Stomach smooth muscle (tissue), 2 donors: ENCODE results near the gene SBK3.
"Not testable (repeated sequence)": the region's sequence is repeated elsewhere in the genome, so short reads cannot be mapped to it uniquely, and the experiment has no call there.

ENCODE experiments used
- H3K27ac ChIP-seq: one replicate; pipeline ENCODE4 v1.7.0; 2013; ENCODE audit warnings: mild to moderate bottlenecking, low read length, inconsistent platforms
- H3K27me3 ChIP-seq, 2 donors: one replicate each; pipeline ENCODE4 v1.7.0; 2013; ENCODE audit warnings: low read length in 2 of 2; ENCODE audit not compliant: insufficient read depth in 2 of 2, control insufficient read depth in 1 of 2
- H3K36me3 ChIP-seq, 2 donors: one replicate each; pipeline ENCODE4 v1.7.0; 2013; ENCODE audit warnings: low read length in 2 of 2; ENCODE audit not compliant: control insufficient read depth in 2 of 2, insufficient read depth in 2 of 2
- H3K4me1 ChIP-seq: one replicate; pipeline ENCODE4 v1.7.0; 2013; ENCODE audit warnings: low read length; ENCODE audit not compliant: control insufficient read depth, insufficient read depth
- H3K4me3 ChIP-seq, 2 donors: one replicate each; pipeline ENCODE4 v1.7.0; 2013; ENCODE audit warnings: low read length in 2 of 2
- H3K9ac ChIP-seq, 2 donors: one replicate each; pipeline ENCODE4 v1.7.0; 2013; ENCODE audit warnings: low read length in 2 of 2, mild to moderate bottlenecking in 1 of 2
- H3K9me3 ChIP-seq, 2 donors: one replicate each; pipeline ENCODE4 v1.7.0; 2013; ENCODE audit warnings: low read length in 2 of 2; ENCODE audit not compliant: control insufficient read depth in 2 of 2
- donor health status: healthy.
- donor health status: Pancreatic carcinoma.

Gene SBK3

DNA sequence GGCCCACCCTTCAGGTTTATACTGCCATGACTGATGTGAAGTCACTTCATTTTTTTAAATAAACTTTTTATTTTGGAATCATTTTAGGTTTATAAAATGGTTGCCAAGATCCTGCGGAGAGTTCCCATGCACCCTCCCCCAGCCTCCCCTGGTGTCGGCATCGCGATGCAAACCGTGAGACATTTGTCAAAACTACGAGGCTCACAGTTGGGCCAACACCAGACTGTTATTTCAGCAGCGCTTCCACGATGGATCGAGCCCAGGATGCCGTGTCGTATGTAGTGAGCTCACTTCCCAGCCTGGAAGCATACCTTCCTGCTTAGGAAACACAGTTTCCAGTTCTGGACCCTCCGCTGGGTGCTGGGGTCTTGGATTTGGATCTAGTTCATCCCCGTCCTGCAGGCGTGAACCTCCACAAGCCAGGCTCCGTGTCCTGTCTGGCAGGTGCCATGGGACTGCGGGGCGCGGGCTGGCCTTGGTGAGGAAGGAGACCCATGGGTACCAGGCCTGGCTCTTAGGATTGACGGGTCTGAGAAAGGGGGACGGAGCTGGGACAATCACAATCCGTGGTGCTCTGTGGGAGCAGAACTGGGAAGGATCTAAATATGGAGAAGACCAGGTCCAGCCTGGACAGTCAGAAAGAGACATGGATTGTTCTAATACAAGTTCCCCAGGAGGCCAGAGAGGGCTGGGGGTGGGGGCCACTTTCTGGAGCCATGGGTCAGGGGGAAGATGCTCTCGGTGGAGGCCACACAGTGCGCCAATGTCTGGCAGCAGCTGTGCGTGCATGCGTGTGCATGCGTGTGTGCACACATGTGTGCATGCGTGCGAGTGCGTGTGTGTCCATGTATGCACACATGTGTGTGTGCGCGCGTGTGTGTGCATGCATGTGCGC lies 6.0 kb downstream of the SBK3 start:
- Histone ChIP-seq H3K36me3 (no peaks in the 10 kb centered on the region), H3K27me3 (peaks cover 4 to 13% of the 10 kb centered on the region in 2 donors), H3K4me1 (no peaks in the 10 kb centered on the region), H3K9ac (no peak overlapping the region), H3K27ac (no peak overlapping the region), H3K9me3 (no peaks in the 10 kb centered on the region), H3K4me3 (no peak overlapping the region)

DNA sequence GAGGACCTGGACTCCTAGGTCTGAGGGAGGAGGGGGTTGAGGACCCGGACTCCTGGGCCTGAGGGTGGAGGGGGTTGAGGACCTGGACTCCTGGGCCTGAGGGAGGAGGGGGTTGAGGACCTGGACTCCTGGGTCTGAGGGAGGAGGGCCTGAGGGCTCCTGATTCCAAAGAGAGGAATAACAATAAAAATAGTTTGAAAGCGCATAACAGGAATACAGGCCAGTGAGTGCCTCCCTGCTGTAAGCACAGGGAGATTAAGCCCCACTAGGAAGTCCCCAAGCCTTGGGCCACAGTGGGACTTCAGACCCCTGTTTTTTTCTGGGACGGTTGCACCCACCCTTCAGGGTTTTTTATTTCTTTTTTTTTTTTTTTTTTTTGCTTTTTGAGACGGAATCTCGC lies 7.2 kb downstream of the SBK3 start:
- H3K9ac ChIP-seq = no peak overlapping the region
- no peak overlapping the region for H3K27ac ChIP-seq
- no peak overlapping the region for H3K4me3 ChIP-seq
- H3K9me3 ChIP-seq = no peaks in the 10 kb centered on the region
- H3K4me1 ChIP-seq = no peaks in the 10 kb centered on the region
- no peaks in the 10 kb centered on the region for H3K36me3 ChIP-seq
- peaks cover 4 to 7% of the 10 kb centered on the region in 2 donors for H3K27me3 ChIP-seq

DNA sequence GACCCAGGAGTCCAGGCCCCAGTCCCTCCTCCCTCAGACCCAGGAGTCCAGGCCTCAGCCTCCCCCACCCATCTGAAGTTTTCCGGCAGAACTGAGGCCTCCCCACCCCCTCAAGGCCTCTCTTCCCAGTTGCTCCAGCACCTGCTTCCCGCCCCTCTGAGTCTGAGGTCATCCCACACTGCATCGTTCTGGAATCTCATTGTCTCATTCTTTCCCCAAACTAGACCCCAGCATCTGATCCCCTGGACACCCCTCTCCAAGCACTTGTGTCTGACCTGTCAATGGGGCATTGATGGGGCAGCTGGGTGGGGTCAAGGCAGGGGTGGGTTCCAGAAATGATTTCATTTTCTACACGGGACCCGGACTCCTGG lies 7.6 kb downstream of the SBK3 start:
- H3K9me3 ChIP-seq = no peaks in the 10 kb centered on the region
- no peak overlapping the region for H3K27ac ChIP-seq
- H3K4me1 ChIP-seq = no peaks in the 10 kb centered on the region
- no peaks in the 10 kb centered on the region for H3K36me3 ChIP-seq
- peaks cover 4 to 7% of the 10 kb centered on the region in 2 donors for H3K27me3 ChIP-seq
- H3K4me3 ChIP-seq = no peak overlapping the region
- H3K9ac ChIP-seq = no peak overlapping the region

DNA sequence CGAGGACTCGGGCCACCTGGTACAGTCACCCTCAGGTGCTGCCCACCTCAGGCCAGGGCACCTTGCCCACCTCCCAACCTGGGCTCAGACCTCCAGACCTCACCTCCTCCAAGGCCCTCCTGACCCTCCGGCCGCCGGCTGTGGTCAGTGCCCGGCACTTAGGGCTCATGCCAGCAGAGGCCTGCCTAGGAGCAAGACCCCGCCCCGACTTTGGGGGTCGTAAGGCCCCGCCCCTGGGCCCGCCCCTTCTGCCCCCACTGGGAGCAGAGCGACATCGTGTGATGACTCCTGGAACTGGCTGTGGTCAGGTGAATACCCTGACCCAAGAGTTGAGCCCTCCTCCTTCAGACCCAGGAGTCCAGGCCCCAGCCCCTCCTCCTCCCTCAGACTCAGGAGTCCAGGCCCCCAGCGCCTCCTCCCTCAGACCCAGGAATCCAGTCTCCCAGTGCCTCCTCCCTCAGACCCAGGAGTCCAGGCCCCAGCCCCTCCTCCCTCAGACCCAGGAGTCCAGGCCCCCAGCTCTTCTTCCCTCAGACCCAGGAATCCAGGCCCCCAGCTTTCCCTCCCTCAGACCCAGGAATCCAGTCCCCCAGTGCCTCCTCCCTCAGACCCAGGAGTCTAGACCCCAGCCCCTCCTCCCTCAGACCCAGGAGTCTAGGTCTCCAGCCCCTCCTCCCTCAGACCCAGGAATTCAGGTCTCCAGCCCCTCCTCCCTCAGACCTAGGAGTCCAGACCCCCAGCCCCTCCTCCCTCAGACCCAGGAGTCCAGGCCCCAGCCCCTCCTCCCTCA lies 8.2 kb downstream of the SBK3 start, which contains the start of gene SBK2:
SBK2 (minus strand) TSS at position 183 of the 790 bp plus-strand sequence. CDS start 839 bp downstream, outside the sequence.
- no peaks in the 10 kb centered on the region for H3K4me1 ChIP-seq
- no peak within 1 kb of the TSS for H3K9ac ChIP-seq
- H3K27ac ChIP-seq = no peak within 1 kb of the TSS
- peaks cover 4 to 7% of the 10 kb centered on the region in 2 donors for H3K27me3 ChIP-seq
- no peak within 1 kb of the TSS for H3K4me3 ChIP-seq
- H3K9me3 ChIP-seq = no peaks in the 10 kb centered on the region
- H3K36me3 ChIP-seq = no peaks in the 10 kb centered on the region

DNA sequence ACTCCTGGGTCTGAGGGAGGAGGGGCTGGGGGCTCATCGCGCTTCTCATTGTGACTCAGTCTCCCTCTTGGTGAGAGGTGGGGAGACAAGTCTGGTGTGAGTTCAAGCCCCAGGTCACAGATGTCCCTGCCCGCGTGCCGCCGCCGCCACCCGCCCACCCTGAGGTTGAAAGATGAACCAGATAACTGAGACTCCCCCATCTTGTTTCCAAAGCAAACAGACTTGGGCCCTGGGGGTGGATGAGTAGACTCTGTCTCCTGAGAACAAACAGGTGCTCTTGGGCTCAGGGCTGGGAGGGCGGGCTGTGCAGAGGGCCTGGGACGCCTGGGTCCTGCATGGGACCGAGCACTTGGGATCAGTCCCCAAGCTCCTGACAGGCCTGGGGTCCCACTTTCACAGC lies 9.0 kb downstream of the SBK3 start:
- no peak overlapping the region for H3K27ac ChIP-seq
- H3K4me3 ChIP-seq = no peak overlapping the region
- no peaks in the 10 kb centered on the region for H3K9me3 ChIP-seq
- H3K36me3 ChIP-seq = no peaks in the 10 kb centered on the region
- H3K27me3 ChIP-seq = peaks cover 4 to 7% of the 10 kb centered on the region in 2 donors
- no peaks in the 10 kb centered on the region for H3K4me1 ChIP-seq
- H3K9ac ChIP-seq = no peak overlapping the region

DNA sequence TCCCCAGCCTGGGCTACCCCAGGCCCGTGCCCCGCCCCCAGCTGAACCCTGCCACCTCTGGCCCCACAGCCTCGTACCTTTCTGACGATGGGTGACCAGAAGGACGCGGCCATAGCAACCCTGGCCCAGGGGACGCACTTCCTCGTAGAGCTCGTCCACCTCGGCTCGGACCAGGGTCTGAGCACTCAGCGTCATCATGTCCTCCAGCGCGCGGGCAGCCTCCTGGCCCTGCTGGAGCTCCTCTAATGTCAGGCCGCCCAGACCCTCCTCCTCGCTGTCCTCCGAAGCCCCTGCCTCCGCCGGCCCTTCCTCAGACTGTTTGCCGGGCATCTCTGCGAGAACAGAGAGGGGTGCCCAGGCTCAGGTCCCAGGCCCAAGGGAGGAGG lies 9.4 kb downstream of the SBK3 start:
- Histone ChIP-seq H3K36me3 (no peaks in the 10 kb centered on the region), H3K4me1 (no peaks in the 10 kb centered on the region), H3K9me3 (no peaks in the 10 kb centered on the region), H3K9ac (no peak overlapping the region), H3K4me3 (no peak overlapping the region), H3K27ac (no peak overlapping the region), H3K27me3 (peaks cover 4 to 8% of the 10 kb centered on the region in 2 donors)

DNA sequence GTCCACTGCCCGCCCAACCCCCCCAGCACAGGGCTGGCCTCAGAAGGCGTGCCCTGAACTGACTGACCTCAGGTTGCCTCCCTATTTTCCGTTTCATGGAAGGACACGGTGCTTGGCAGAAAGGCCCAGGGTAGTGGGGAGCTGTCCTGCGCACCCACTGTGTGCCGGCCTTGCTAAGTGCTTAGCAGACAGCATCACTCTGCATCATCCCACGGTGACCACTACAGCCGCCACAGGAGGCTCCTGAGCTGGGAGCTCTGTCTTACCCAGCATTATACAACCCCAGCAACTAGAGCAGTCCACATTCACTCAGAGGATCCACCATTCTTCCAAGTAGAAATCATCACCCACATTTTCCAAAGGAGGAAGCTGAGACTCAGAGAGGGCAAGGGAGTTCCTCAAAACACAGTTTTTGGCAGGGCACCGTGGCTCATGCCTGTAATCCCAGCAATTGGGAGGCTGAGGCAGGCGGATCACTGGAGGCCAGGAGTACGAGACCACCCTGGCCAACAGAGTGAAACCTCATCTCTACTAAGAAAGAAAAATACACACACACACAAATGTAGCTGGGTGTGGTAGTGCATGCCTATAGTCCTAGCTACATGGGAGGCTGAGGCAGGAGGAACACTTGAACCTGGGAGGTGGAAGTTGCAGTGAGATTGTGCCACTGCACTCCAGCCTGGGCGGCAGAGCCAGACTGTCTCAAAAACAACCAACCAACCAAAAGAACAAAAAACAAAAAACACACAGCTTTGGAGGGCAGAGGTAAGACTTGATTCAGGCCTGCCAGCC lies 10.0 kb downstream of the SBK3 start:
- no peak overlapping the region for H3K9ac ChIP-seq
- peaks cover 4 to 7% of the 10 kb centered on the region in 2 donors for H3K27me3 ChIP-seq
- H3K36me3 ChIP-seq = no peaks in the 10 kb centered on the region
- H3K4me3 ChIP-seq = no peak overlapping the region
- no peaks in the 10 kb centered on the region for H3K9me3 ChIP-seq
- no peaks in the 10 kb centered on the region for H3K4me1 ChIP-seq
- no peak overlapping the region for H3K27ac ChIP-seq

DNA sequence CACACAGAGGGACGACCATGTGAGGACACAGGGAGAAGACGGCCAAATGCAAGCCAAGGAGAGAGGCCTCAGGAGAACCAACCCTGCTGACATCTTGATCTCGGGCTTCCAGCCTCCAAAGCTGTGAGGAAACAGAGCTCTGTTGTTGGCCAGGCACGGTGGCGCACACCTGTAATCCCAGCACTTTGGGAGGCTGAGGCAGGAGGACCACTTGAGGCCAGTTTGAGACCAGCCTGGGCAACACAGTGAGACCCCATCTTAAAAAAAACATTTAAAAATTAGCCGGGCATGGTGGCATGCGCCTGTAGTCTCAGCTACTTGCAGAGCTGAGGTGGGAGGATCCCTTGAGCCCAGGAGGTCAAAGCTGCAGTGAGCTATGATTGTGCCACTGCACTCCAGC lies 11.1 kb downstream of the SBK3 start:
- not testable (repeated sequence) for H3K4me3 ChIP-seq, H3K9me3 ChIP-seq, H3K27me3 ChIP-seq, H3K27ac ChIP-seq, H3K9ac ChIP-seq, H3K36me3 ChIP-seq, H3K4me1 ChIP-seq

DNA sequence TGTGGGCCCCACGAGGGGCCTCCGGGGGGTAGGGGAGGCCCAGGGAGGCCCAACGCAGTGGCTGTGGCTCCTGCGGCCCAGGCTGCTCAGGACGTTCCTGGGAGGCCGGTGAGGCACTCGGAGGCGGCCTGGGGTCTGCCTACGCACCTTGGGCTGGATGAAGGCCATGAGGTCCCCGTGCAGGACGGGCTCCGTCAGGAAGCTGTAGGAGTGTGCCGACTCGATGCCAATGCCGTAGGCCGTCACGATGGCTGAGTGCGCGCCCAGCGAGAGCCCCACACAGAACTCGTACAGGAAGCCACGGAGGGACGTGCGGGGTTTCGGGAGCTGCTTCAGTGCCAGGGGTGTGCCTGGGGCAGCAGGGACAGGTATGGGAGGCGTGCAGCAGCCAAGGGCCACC lies 14.3 kb downstream of the SBK3 start:
- no peak overlapping the region for H3K27ac ChIP-seq

DNA sequence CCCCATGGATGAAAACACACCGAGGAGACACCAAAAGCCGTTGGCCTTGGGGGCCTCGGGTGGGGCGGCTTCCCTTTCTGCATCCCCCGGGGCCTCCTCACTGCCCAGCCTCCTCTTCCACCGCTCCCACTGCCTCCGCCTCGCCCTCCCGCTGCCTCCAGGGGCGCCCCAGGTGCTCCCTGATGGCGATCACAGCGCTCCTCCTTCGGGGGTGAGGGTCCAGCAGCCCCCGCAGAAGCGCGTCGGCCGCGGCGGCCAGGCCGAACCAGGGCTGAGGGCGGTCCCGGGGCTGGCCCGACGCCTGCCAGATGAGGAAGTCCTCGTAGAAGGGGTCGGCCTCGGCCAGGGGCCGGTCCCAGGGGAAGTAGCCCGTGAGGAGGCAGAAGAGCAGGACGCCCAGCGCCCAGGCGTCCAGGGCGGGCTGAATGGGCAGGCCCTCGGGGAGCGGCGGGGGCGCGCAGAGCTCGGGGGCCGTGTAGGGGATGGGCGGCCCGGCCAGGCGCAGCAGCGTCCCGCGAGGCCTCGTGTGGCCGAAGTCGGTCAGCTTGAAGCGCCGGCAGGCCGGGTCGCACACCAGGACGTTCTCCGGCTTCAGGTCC lies 15.6 kb downstream of the SBK3 start:
- H3K9me3 ChIP-seq = no peaks in the 10 kb centered on the region
- no peak overlapping the region for H3K4me3 ChIP-seq
- no peak overlapping the region for H3K27ac ChIP-seq
- peaks cover 4 to 22% of the 10 kb centered on the region in 2 donors for H3K27me3 ChIP-seq
- no peaks in the 10 kb centered on the region for H3K36me3 ChIP-seq
- H3K9ac ChIP-seq = no peak overlapping the region
- peaks cover 8% of the 10 kb centered on the region for H3K4me1 ChIP-seq

More for the DNA sequence above, 14.3 kb downstream of the SBK3 start:
- H3K9ac ChIP-seq = no peak overlapping the region
- peaks cover 8% of the 10 kb centered on the region for H3K4me1 ChIP-seq
- no peaks in the 10 kb centered on the region for H3K9me3 ChIP-seq
- no peaks in the 10 kb centered on the region for H3K36me3 ChIP-seq
- H3K4me3 ChIP-seq = no peak overlapping the region
- peaks cover 4 to 22% of the 10 kb centered on the region in 2 donors for H3K27me3 ChIP-seq
